Anterior cingulate cortex (tissue), 58 donors: ENCODE results near the gene HRH1.
"Not testable (repeated sequence)": the region's sequence is repeated elsewhere in the genome, so short reads cannot be mapped to it uniquely, and the experiment has no call there.

Source experiments
- DNase-seq, 58 donors: peaks; one replicate each; lab custom pipeline; 2025; lab: John Stamatoyannopoulos, UW

The HRH1 gene, protein sequence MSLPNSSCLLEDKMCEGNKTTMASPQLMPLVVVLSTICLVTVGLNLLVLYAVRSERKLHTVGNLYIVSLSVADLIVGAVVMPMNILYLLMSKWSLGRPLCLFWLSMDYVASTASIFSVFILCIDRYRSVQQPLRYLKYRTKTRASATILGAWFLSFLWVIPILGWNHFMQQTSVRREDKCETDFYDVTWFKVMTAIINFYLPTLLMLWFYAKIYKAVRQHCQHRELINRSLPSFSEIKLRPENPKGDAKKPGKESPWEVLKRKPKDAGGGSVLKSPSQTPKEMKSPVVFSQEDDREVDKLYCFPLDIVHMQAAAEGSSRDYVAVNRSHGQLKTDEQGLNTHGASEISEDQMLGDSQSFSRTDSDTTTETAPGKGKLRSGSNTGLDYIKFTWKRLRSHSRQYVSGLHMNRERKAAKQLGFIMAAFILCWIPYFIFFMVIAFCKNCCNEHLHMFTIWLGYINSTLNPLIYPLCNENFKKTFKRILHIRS

DNA sequence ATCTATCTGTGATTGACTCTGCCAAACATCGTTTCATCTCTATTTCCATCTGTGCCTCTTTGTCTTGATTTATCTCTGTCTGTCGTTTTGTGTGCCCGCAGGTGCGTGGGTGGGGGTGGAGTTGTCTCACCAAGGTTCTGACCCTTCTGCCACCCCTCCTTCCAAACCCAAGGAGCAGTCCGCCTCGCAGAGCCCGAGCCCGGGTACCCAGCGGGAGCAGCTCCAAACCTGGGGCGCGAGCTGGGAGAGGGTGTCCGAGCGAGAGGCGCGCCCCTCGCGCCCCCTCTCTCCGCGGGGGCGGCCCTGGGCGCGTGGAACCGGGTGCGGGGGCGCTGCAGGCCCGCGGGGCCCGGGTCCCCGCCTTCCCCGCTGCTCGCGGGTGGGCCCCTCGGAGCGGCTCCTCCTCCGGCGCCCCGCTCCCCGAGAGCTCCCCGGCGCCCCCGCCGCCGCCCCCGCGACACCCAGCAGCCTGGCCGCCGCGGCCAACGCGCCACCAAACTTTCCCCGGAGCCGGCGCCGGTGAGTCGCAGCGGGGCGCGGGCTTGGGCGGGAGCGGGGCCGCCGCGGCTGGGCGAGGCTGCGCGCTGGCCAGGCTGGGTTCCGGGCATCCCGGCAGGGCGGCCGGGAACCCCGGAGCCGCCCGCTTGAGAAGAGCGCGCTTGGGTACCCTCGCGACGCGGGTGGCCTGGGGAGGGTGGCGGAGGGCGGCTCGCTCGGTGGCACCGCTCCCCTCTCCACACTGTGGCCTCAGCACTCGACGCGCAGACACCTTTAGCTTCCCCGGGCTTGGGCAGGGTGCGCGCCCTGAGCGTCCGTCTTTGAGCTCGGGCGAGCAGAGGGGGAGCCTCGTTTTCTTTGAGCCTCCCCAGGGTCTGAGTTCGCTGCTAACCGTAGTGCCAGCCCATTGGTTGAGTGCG lies at the start of gene HRH1:
HRH1 (plus strand) TSS at position 458 of the 917 bp plus-strand sequence. CDS start 104,545 bp downstream, outside the sequence.
- DNase-seq, result peak in 10 of 58 donors; percentile 15 to 51 (median 20)

DNA sequence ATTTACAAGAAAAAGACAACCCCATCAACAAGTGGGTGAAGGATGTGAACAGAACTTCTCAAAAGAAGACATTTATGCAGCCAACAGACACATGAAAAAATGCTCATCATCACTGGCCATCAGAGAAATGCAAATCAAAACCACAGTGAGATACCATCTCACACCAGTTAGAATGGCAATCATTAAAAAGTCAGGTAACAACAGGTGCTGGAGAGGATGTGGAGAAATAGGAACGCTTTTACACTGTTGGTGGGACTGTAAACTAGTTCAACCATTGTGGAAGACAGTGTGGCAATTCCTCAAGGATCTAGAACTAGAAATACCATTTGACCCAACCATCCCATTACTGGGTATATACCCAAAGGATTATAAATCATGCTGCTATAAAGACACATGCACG lies 41.0 kb upstream of the HRH1 start:
- DNase-seq, result not testable (repeated sequence)

DNA sequence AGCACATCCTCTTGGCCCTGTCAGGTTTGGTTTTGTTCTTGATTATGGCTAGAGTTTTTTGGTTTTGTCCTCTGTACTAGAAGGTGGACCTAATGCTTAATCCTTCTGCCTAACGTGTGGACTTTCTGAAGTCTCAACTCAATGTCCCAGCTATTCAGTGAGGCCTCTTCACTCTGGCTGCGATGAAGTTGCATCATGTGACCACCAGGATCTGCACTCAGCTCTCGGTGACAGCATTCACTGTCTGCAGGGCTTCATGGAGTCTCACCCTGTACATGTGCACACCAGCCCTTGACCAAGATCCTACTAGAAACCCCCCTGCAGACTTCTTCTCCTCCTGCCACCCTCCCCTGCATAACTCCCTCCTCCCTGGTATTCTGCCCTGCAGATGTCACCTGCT lies 38.7 kb upstream of the HRH1 start:
- DNase-seq, result no peak

GRCh38 chr3:11116336-11117059 lies 37.8 kb upstream of the HRH1 start:
- DNase-seq, result peak in 16 of 58 donors; percentile 14 to 63 (median 34)

DNA sequence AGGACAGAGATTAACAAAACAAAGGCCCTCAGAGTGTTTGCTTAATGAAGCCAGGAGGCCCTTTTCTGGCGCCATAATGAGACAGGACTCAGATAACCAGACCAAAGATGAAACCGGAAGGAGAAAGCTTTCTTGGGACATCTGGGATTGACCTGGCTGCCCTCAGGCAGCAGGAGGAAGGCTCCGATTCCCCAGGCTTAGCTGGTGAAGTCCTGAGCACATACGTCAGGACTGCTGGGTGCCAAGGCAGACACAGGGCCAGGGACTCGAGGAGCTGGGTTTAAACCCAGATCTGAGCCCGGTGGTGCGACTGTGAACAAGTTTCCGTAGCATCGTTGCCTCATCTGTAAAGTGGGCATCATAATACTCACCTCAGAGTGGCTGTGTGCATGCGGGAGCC lies 36.7 kb upstream of the HRH1 start:
- no peak for DNase-seq

- no peak for DNase-seq
These were observed 36.1 kb upstream of the HRH1 start for GRCh38 chr3:11118181-11118682.

DNA sequence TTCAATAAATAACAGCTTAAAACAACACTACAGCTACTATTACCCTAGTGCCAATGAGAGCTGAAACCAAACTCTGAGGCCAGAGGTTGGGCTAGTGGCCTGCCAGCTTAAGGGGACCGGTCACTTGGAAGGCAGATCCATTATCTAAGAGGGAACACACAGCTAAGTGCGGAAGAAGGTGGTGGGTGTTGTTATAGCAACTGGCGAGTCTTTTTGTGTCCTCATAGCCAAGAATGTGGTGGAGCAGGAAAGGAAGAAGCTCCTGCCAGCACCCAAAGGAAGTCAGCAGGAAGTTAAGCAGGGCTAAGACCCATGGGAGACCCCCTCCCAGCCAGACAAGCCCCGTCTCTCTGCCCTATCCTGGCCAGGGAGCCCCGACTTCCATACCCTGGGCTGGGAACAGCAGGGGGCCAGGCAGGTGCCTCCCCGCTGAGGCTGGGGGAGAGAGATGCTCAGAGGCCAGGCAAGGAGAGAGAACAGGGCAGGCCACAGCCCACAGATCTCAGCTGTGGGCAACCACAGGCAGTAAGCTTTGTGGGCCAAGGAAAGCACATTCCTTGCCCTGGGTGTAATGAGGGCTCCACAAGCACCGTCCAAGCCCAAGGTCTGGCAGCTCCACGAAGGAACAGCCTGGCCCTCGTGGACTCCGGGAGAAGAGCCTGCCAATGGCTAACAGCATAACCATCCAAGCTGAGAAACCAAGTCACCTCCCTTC lies 34.0 kb upstream of the HRH1 start:
- DNase-seq, result no peak

- DNase-seq, result no peak
These were observed 27.6 kb upstream of the HRH1 start for GRCh38 chr3:11126653-11127052.

DNA sequence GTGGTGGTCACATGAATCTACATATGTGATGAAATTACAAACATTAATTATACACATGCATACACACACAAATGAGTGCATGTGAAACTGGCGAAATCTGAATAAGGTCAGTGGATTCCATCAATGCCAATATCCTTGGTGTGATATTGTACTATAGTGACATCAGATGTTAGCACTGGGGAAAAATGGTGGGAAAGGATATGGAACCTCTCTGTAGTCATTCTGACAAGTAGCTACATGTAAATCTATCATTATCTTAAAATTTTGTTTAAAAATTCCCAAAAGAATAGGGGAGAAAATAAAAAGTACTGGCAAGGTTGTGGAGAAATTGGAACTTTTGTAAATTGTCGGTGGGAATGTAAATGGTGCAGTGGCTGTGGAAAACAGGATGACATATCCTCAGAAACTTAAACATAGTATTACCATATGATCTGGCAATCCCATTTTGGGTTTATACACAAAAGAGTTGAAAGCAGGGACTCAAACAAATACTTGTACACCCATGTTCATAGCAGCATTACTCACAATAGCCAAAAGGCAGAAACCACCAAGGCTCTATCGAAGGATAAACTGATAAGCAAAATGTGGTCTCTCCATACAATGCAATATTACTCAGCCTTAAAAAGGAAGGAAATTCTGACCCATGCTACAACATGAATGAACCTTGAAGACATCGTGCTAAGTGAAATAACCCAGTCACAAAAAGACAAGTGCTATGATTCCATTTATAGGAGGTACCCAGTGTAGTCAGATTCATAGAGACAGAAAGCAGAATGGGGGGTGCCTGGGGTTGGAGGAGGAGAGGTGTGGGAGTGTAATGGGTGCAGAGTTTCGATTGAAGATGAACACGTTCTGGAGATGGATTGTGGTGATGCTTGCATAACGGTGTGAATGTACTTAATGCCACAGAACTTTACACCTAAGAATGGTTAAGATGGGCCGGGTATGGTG lies 25.3 kb upstream of the HRH1 start:
- DNase-seq, result no peak

DNA sequence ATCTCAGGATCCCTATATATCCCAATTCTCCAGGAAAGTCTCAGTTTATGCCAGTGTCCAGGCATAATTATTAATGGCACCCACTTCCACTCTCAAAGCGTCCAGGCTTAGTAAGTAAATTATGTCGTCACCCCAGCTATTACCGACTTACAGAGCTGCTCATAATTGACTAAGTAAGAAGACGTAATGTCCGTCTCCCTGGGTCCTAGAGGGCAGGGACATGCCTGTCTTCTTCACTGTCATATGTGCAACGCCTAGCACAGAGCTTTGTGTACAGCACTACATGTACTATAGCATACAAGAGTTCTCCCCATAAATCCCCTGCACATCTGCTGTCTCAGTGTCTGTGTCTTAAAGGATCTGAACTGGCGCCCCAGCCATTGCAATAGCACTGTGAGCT lies 23.9 kb upstream of the HRH1 start:
- no peak for DNase-seq

DNA sequence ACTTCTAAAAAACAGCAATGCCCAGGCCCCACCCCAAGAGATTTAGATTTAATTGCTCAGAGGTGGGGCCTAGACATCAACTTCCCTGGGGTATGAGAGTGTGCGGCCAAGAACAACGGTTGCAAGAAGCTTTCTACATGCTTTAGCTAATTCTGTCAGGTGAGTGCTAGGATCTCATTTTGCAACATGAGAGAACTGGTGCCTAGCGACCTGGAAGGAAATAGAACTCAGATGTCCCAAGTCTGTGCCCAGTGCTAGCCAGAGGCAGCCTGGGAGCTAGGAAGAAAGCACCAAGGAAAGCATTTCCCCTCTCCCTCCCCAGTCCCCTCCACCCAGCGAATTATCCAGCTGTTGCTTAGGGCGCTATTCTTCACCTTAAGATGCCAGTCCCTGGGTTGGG lies 22.9 kb upstream of the HRH1 start:
- DNase-seq, result no peak

DNA sequence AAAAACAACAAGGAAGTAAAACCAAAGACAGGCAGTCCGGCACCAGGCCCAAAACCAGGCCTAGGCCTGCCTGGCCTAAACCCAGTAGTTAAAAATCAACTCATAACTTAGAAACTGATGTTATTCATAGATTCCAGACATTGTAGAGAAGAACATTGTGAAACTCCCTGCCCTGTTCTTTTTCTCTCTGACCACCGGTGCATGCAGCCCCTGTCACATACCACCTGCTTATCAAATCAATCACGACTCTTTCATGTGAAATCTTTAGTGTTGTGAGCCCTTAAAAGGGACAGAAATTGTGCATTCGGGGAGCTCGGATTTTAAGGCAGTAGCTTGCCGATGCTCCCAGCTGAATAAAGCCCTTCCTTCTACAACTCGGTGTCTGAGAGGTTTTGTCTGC lies 22.4 kb upstream of the HRH1 start:
- not testable (repeated sequence) for DNase-seq

- DNase-seq, result no peak
These were observed 21.4 kb upstream of the HRH1 start for GRCh38 chr3:11132861-11133260.

DNA sequence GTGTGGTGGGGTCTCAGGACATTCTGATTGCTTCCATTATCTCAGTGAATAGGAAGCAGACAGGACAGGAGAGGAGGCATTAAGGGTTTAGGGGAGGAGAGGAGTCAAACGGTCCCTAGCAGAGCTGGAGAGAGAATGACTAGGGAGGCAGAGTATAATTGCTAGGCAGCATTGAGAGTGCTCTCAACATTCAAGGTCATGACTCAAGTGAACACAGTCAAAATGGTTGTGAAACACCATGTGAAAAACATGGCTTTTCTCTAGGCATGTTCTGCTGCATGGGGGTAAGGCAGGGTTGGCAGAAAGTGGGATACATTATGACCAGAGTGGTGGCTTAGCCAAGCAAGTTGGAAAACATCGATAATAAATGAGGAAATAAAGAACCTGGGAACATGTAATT lies 19.5 kb upstream of the HRH1 start:
- DNase-seq, result no peak

DNA sequence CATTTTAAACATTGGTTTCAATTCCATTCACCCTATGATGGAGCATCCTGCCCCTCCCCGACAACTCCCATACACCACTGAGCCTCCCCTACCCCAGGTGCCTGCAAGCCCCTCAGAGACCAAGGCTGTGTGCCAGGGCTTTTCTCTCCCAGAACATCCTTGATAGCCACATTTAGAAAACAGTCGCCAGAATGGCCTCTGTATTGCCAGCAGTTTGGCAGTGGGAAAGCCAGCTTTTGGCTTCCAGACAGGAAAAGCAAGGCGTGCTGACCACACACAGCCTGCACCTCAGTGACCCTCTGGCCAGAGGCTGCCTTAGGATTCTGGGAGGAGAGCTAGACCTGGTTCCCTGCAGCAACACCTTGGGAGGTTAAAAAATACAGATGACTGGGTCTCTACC lies 18.2 kb upstream of the HRH1 start:
- no peak for DNase-seq

DNA sequence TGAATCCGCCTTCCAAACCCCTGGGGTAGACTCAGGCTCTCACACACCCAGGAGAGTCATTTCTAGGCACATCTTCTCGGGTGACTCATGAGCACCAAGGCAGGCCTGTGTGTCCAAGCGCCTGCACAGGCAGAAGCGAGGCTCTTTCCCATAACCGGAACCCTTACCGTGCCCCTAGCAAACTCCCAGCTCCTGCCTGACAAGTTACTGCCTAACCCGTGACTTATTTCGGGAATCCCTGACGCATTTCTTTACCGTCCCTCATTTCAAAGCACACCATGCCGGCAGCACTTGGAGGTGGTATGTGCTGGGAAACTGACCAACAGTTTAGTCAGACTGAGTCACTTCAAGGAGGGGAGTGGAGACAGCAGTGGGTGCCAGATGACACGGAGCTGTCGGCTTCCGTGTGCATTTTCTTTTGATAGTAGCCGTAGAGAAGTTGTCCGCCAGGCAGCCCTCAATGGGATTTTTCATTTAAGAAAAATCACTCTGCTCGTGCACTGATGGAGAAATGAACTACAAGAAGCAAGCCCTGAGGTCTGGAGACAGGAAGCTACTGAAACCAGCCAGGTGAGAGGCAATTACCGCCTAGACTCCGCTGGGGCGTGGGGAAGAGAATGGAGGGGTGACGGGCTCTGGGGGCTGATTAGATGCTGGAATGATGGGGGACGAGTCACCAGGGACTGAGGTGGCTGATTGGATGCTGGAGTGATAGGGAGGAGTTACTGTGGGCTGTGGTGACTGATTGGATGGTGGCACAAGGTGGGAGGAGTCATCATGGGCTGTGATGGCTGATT lies 17.3 kb upstream of the HRH1 start:
- DNase-seq, result peak in 33 of 58 donors; percentile 12 to 79 (median 49)

- DNase-seq, result no peak
These were observed 16.7 kb upstream of the HRH1 start for GRCh38 chr3:11137627-11137959.

DNA sequence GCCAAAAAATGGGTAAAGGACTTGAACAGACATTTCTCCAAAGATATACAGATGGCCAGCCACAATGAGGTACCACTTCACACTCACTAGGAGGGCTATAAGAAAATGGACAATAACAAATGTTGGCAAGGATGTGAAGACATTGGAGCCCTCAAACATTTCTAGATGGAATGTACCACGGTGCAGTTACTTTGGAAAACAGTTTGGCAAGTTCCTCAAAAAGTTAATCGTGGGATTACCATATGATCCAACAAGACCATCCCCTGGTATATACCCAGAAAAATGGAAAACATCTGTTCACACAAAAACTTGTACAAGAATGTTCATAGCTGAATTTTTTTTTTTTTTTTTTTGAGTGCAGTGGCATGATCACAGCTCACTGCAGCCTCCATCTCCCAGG lies 15.9 kb upstream of the HRH1 start:
- DNase-seq, result no peak
